Upper lobe of left lung (tissue), 6 donors: ENCODE measurements around the gene COL6A3. TPM values are rescaled to one million over a fixed set of nuclear protein-coding genes. Genes with fewer than 3 reads are reported as not detected.

ENCODE experiments used
- ATAC-seq, 2 donors: fragments of 200-7000 bp; cut with Tn5 transposase; one replicate each; pipeline ENCODE4 v1.9.1; 2022; ENCODE audit warnings: mild to moderate bottlenecking in 2 of 2, moderate library complexity in 2 of 2; ENCODE audit not compliant: low FRiP score in 2 of 2
- DNase-seq, 2 donors: peaks; one replicate each; pipeline ENCODE4 v3.0.0-alpha.2; 2019 to 2020
- H3K27ac ChIP-seq, 4 donors: fragments of 200-600 bp; sonication (generic); one replicate each; pipeline ENCODE4 v1.5.1; 2016 to 2019
- H3K27me3 ChIP-seq, 4 donors: fragments of 200-600 bp; sonication (generic); one replicate each; pipeline ENCODE4 v1.5.1; 2017 to 2019
- H3K36me3 ChIP-seq, 4 donors: fragments of 200-600 bp; sonication (generic); one replicate each; pipeline ENCODE4 v1.5.1; 2016 to 2019
- H3K4me1 ChIP-seq, 4 donors: fragments of 200-600 bp; sonication (generic); one replicate each; pipeline ENCODE4 v1.5.1; 2018 to 2019
- H3K4me3 ChIP-seq, 4 donors: fragments of 200-600 bp; sonication (generic); one replicate each; pipeline ENCODE4 v1.5.1; 2017 to 2019; ENCODE audit warnings: mild to moderate bottlenecking in 2 of 4, moderate library complexity in 1 of 4
- H3K9me3 ChIP-seq, 4 donors: fragments of 200-600 bp; sonication (generic); one replicate each; pipeline ENCODE4 v1.5.1; 2018 to 2019
- CTCF ChIP-seq, 6 experiments: fragments of 450-650 bp in 4 of 6; fragments of 200-600 bp in 2 of 6; sonication (generic) in 2 of 6; IDR thresholded peaks; one replicate each; pipeline ENCODE4 v1.5.1; 2016 to 2019; ENCODE audit warnings: antibody characterized with exemption in 6 of 6
- EP300 ChIP-seq, 4 donors: sonication (generic); formaldehyde crosslinking; IDR thresholded peaks; one replicate each; pipeline ENCODE4 v1.5.1; 2017; ENCODE audit warnings: antibody characterized with exemption in 4 of 4, control low read depth in 2 of 4
- POLR2A ChIP-seq, 4 donors: fragments of 450-650 bp; IDR thresholded peaks; one replicate each; pipeline ENCODE4 v1.5.1; 2016 to 2017; ENCODE audit warnings: antibody characterized with exemption in 4 of 4, mild to moderate bottlenecking in 2 of 4
- POLR2AphosphoS5 ChIP-seq, 2 donors: sonication (generic); formaldehyde crosslinking; IDR thresholded peaks; one replicate each; pipeline ENCODE4 v1.5.1; 2017; ENCODE audit warnings: antibody characterized with exemption in 2 of 2
- WGBS, 2 donors: methylation state at CpG; one replicate each; pipeline ENCODE4 v1.1.5; 2017 to 2018; 5-methylcytosine and 5-hydroxymethylcytosine counted together
- total RNA-seq, 6 donors: library from RNA; depleted of rRNA in 4 of 6; stranded (reverse); fragments of >200 nt in 4 of 6; gene quantifications; one replicate each; pipeline versions ENCODE4 v1.1.0 to v1.2.1, GENCODE V29; 2016 to 2021
- donor health status: DM: no; HTN: no; CAD: no; lungs with moderate emphysema.
- donor health status: DM: no; HTN: yes; CAD: no; lungs with severe emphysema.

Gene COL6A3
- total RNA-seq, 6 donors from 2014 or later, result 34.4 to 199 (median 71.9) TPM

- no peak overlapping the region for H3K4me3 ChIP-seq
- TF ChIP-seq POLR2AphosphoS5 (IDR thresholded peaks at IDR 0.05) (peak; percentile 6 to 60), POLR2A (IDR thresholded peaks at IDR 0.05) (no peak), EP300 (IDR thresholded peaks at IDR 0.05) (peak in 1 of 4 donors; percentile 42), CTCF (IDR thresholded peaks at IDR 0.05) (no peak)
- peak overlapping the region; percentile 69 to 78 (median 74) for H3K27ac ChIP-seq
- H3K27me3 ChIP-seq, result no peaks in the 10 kb centered on the region
- WGBS, 2 donors, result 37 to 48% methylated on average over 12 of the region's 12 CpGs
- peaks cover 0 to 5% (median 0%) of the 10 kb centered on the region in 4 donors for H3K9me3 ChIP-seq
- DNase-seq (peak; percentile 50 to 58), ATAC-seq (peak; percentile 70 to 92)
- H3K36me3 ChIP-seq, result no peaks in the 10 kb centered on the region
- peaks cover 17 to 20% (median 18%) of the 10 kb centered on the region in 4 donors for H3K4me1 ChIP-seq
Measured at GRCh38 chr2:237290261-237290660, 123.7 kb downstream of the COL6A3 start.

GRCh38 chr2:237289139-237289538, 124.8 kb downstream of the COL6A3 start:
- no peak overlapping the region for H3K27ac ChIP-seq
- 74 to 75% methylated on average over 7 of the region's 7 CpGs for WGBS, 2 donors
- H3K36me3 ChIP-seq, result no peaks in the 10 kb centered on the region
- TF ChIP-seq POLR2AphosphoS5 (IDR thresholded peaks at IDR 0.05) (no peak), EP300 (IDR thresholded peaks at IDR 0.05) (no peak), POLR2A (IDR thresholded peaks at IDR 0.05) (no peak), CTCF (IDR thresholded peaks at IDR 0.05) (no peak)
- H3K4me1 ChIP-seq, result peaks cover 17 to 20% (median 18%) of the 10 kb centered on the region in 4 donors
- DNase-seq (no peak), ATAC-seq (no peak)
- no peak overlapping the region for H3K4me3 ChIP-seq
- H3K9me3 ChIP-seq, result peaks cover 0 to 5% (median 0%) of the 10 kb centered on the region in 4 donors
- H3K27me3 ChIP-seq, result no peaks in the 10 kb centered on the region

- Histone ChIP-seq H3K27me3 (no peaks in the 10 kb centered on the region), H3K9me3 (peaks cover 0 to 4% (median 0%) of the 10 kb centered on the region in 4 donors), H3K27ac (no peak overlapping the region), H3K36me3 (no peaks in the 10 kb centered on the region), H3K4me1 (peaks cover 17 to 23% (median 21%) of the 10 kb centered on the region in 4 donors), H3K4me3 (no peak overlapping the region)
- no peak for TF ChIP-seq POLR2AphosphoS5 (IDR thresholded peaks at IDR 0.05)
- no peak for TF ChIP-seq EP300 (IDR thresholded peaks at IDR 0.05)
- TF ChIP-seq POLR2A (IDR thresholded peaks at IDR 0.05), result no peak
- no peak for TF ChIP-seq CTCF (IDR thresholded peaks at IDR 0.05)
- DNase-seq (no peak), ATAC-seq (no peak)
- 71 to 84% methylated on average over 1 of the region's 1 CpG for WGBS, 2 donors
Measured at GRCh38 chr2:237287872-237288271, 126.1 kb downstream of the COL6A3 start.

GRCh38 chr2:237283131-237283928, 130.6 kb downstream of the COL6A3 start:
- H3K9me3 ChIP-seq, result no peaks in the 10 kb centered on the region
- H3K27ac ChIP-seq, result no peak overlapping the region
- H3K36me3 ChIP-seq, result no peaks in the 10 kb centered on the region
- 56 to 73% methylated on average over 4 of the region's 4 CpGs for WGBS, 2 donors
- TF ChIP-seq POLR2AphosphoS5 (IDR thresholded peaks at IDR 0.05), result no peak
- no peak for TF ChIP-seq POLR2A (IDR thresholded peaks at IDR 0.05)
- TF ChIP-seq CTCF (IDR thresholded peaks at IDR 0.05), result no peak
- TF ChIP-seq EP300 (IDR thresholded peaks at IDR 0.05), result no peak
- DNase-seq (no peak), ATAC-seq (no peak)
- H3K4me1 ChIP-seq, result peaks cover 0 to 6% (median 5%) of the 10 kb centered on the region in 4 donors
- H3K27me3 ChIP-seq, result no peaks in the 10 kb centered on the region
- no peak overlapping the region for H3K4me3 ChIP-seq
